GM13977 (cell line): ENCODE results near the gene RIN2.
"Not testable (repeated sequence)": the region's sequence is repeated elsewhere in the genome, so short reads cannot be mapped to it uniquely, and the experiment has no call there.

ENCODE experiments used
- DNase-seq: peaks from one replicate; pipeline ENCODE4 v3.0.0; 2012; ENCODE audit warnings: low spot score
- CTCF ChIP-seq: IDR thresholded peaks from 2 replicates; pipeline ENCODE4 v1.5.1; 2012; ENCODE audit warnings: mild to moderate bottlenecking, control low read depth; ENCODE audit not compliant: insufficient read depth; ENCODE audit errors: extremely low read depth, missing control alignments
- in situ Hi-C: fragments of 300-500 bp; cut with MboI; formaldehyde crosslinking; loops from one replicate; pipeline ENCODE4 v1.12.0; 2022; ENCODE audit warnings: low sequenced_read_pairs, low pct_unique_long_range_greater_than_20kb, mixed read lengths, inconsistent platforms; ENCODE audit not compliant: unreplicated experiment

Gene RIN2

DNA sequence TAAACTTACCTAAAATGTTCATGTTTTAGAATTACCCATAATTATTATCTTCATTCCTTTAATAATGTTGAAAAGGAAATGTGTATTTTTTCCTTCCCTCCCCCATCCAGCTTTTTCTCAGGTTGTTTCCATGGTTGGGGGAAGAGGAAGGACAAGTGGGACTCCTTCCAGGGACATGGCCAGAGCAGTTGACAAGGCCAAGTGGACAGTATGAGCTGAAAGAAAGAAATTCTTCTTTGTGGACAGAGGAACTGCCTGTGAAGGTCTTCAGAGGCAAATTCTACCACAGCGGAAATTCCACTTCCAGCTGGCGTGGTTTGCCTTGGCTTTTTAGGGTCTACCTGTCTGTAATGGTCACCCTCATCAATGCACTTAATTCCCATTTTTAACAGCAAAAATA, 33.8 kb downstream of the RIN2 start:
- no peak for TF ChIP-seq CTCF
- in situ Hi-C loops: no loop called here
- no peak for DNase-seq

DNA sequence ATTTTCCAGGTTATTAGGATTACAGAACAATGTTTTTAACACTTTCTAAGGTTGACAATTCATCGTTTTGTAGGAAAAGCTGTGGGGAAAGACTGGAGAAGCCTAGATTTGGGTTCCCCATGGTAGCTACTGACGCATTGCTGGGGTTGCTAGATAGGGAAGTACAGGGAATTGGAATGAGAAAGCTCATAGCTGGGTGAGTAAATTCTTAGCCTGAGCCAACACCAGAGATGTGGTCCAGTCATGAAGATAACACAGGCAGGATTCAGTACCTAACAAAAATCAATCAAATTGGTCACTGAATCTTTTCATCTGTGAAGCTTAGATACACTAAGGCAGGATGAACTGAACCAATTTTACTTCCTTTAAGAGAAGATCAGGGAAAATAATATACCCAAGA, 35.7 kb downstream of the RIN2 start:
- in situ Hi-C loops: no loop called here
- no peak for DNase-seq
- no peak for TF ChIP-seq CTCF

DNA sequence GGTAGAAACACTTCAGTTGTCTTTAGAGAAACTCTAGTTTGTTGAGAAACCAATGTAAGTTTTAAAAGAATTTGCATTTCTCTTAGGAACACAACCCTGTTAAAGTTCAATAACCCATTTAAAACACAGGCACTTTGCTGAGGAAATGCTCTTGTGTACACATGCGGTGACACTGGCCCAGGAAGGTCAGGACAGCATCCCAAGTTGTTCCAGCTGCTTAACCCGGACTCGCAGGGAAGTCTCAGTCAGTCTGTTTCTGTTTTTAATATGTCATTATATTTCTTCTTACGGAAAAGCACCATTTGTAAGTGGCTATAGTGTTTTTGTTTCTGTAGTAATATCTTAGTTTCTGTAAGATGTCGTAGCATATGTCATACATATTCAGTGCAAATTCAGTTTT, 36.9 kb downstream of the RIN2 start:
- in situ Hi-C loops: no loop called here
- DNase-seq: no peak
- no peak for TF ChIP-seq CTCF

GRCh38 chr20:19799325-19799724, 41.3 kb downstream of the RIN2 start:
- no peak for DNase-seq
- TF ChIP-seq CTCF: no peak
- in situ Hi-C loops: no loop called here

GRCh38 chr20:19802099-19802491, 44.0 kb downstream of the RIN2 start:
- in situ Hi-C loops: no loop called here
- no peak for DNase-seq
- no peak for TF ChIP-seq CTCF

- no peak for DNase-seq
- TF ChIP-seq CTCF: peak; percentile 6
- in situ Hi-C loops: no loop called here
Observed at GRCh38 chr20:19802492-19803158, 44.6 kb downstream of the RIN2 start.

GRCh38 chr20:19806276-19806675, 48.2 kb downstream of the RIN2 start:
- DNase-seq, in situ Hi-C loops: not testable (repeated sequence)
